SK-MEL-5 (cell line): ENCODE data around the gene AQP12B. TPM values are rescaled to one million over a fixed set of nuclear protein-coding genes. Genes with fewer than 3 reads are reported as not detected.

ENCODE experiments used
- DNase-seq: peaks from one replicate; pipeline ENCODE4 v3.0.0-alpha.2; 2016; ENCODE audit warnings: low read depth, low spot score
- in situ Hi-C: cut with HindIII; loops from 2 replicates; pipeline ENCODE4 v1.10.0; 2016; ENCODE audit warnings: low sequenced_read_pairs, high pct_unique_total_duplicates, low pct_unique_long_range_greater_than_20kb
- small RNA-seq, 2 experiments: library from RNA; depleted of rRNA; stranded (forward); fragments of <200 nt; gene quantifications; one replicate each; pipeline ENCODE3, GENCODE V24; 2014
- total RNA-seq: library from RNA; depleted of rRNA; stranded (reverse); fragments of >200 nt; shearing (Covaris generic); gene quantifications from 2 replicates; pipeline ENCODE4 v1.2.3, GENCODE V29; 2014; rRNA removed

AQP12B gene
- total RNA-seq, 1 experiment from 2014 or later: not detected

- in situ Hi-C loops: no loop called here
- DNase-seq: no peak
Measured at GRCh38 chr2:240631548-240632305, 51.0 kb downstream of the AQP12B start.

- in situ Hi-C loops: no loop called here
- DNase-seq: no peak
Measured at GRCh38 chr2:240630771-240631547, 51.7 kb downstream of the AQP12B start.

GRCh38 chr2:240629968-240630770 is 52.5 kb downstream of the AQP12B start:
- no peak for DNase-seq
- in situ Hi-C loops: no loop called here

GRCh38 chr2:240629619-240629967 is 53.1 kb downstream of the AQP12B start:
- in situ Hi-C loops: no loop called here
- DNase-seq: no peak

GRCh38 chr2:240628808-240629618 is 53.7 kb downstream of the AQP12B start:
- in situ Hi-C loops: no loop called here
- no peak for DNase-seq

GRCh38 chr2:240628507-240628807 is 54.2 kb downstream of the AQP12B start:
- no peak for DNase-seq
- in situ Hi-C loops: no loop called here

- in situ Hi-C loops: no loop called here
- no peak for DNase-seq
Measured at GRCh38 chr2:240627736-240628506, 54.8 kb downstream of the AQP12B start.

GRCh38 chr2:240626531-240627300 is 56.0 kb downstream of the AQP12B start:
- in situ Hi-C loops: no loop called here

More at GRCh38 chr2:240626531-240627300, 56.0 kb downstream of the AQP12B start:
- no peak for DNase-seq

Small RNA genes lying within 50 kb of the gene (small RNA-seq; reads per million reads assigned to genes)
- gene AC011298.3: 0 reads per million in 2 experiments

Other genes starting within 250 kb of the AQP12B start
- gene GPC1, start 247.2 kb downstream of the AQP12B start, total RNA-seq: 4.9 and 5.8 TPM in 2 replicates
- gene ANKMY1, start 124.9 kb downstream of the AQP12B start, total RNA-seq: 5.2 and 9.7 TPM in 2 replicates
- 3.6 and 8.0 TPM in 2 replicates for gene DUSP28, start 122.5 kb downstream of the AQP12B start, total RNA-seq
- 19.0 and 19.7 TPM in 2 replicates for gene RNPEPL1, start 114.4 kb downstream of the AQP12B start, total RNA-seq
- 15.5 and 20.7 TPM in 2 replicates for gene CAPN10, start 96.2 kb downstream of the AQP12B start, total RNA-seq
- 0.05 TPM in 1 of 2 replicates, not detected in the other for gene GPR35, start 57.4 kb downstream of the AQP12B start, total RNA-seq
- gene AQP12A, start 9.0 kb upstream of the AQP12B start, total RNA-seq: not detected in 2 replicates
- gene KIF1A, start 137.3 kb upstream of the AQP12B start, total RNA-seq: 0.50 TPM in 1 of 2 replicates, not detected in the other
- 0.16 TPM in 1 of 2 replicates, not detected in the other for gene AGXT, start 185.9 kb upstream of the AQP12B start, total RNA-seq
- not detected in 2 replicates for gene MAB21L4, start 213.3 kb upstream of the AQP12B start, total RNA-seq
- gene CROCC2, start 223.5 kb upstream of the AQP12B start, total RNA-seq: not detected in 2 replicates